Endothelial cell of umbilical vein (primary cell): Measurements from ENCODE around the gene PCDH9.

Source experiments
- CTCF ChIP-seq, 2 donors: IDR thresholded peaks; 1 replicate in 1 of 2; 2 replicates in 1 of 2; pipeline ENCODE4 v1.5.1; 2011; ENCODE audit warnings: low read length in 2 of 2, mild to moderate bottlenecking in 2 of 2, moderate library complexity in 2 of 2, control low read depth in 1 of 2, inconsistent platforms in 1 of 2, low read depth in 1 of 2; ENCODE audit not compliant: insufficient read depth in 1 of 2; ENCODE audit errors: extremely low read depth in 1 of 2
- EZH2 ChIP-seq: IDR thresholded peaks from 2 replicates; pipeline ENCODE4 v1.6.1; 2012; ENCODE audit warnings: borderline replicate concordance, low read depth, mild to moderate bottlenecking, moderate library complexity, low read length, inconsistent platforms; ENCODE audit not compliant: severe bottlenecking
- FOS ChIP-seq: IDR thresholded peaks from 2 replicates; pipeline ENCODE4 v1.6.1; 2011; ENCODE audit warnings: mild to moderate bottlenecking, low read length, moderate library complexity, borderline replicate concordance; ENCODE audit not compliant: insufficient read depth
- GATA2 ChIP-seq: IDR thresholded peaks from 2 replicates; pipeline ENCODE4 v1.7.0; 2011; ENCODE audit warnings: low read depth, mild to moderate bottlenecking, moderate library complexity, mixed read lengths, low read length; ENCODE audit not compliant: insufficient read length, insufficient read depth
- JUN ChIP-seq: IDR thresholded peaks from 2 replicates; pipeline ENCODE4 v1.6.1; 2011; ENCODE audit warnings: borderline replicate concordance, low read depth; ENCODE audit not compliant: insufficient read length, insufficient read depth
- MAX ChIP-seq: IDR thresholded peaks from 2 replicates; pipeline ENCODE4 v1.6.1; 2011; ENCODE audit not compliant: insufficient read depth, insufficient read length
- MYC ChIP-seq: IDR thresholded peaks from one replicate; pipeline ENCODE4 v1.6.1; 2011; ENCODE audit warnings: mild to moderate bottlenecking, low read depth, low read length
- POLR2A ChIP-seq: IDR thresholded peaks from 2 replicates; pipeline ENCODE4 v1.6.1; 2012; ENCODE audit warnings: low read depth, mild to moderate bottlenecking, control low read depth, low read length
- POLR2AphosphoS5 ChIP-seq: IDR thresholded peaks from 2 replicates; pipeline ENCODE4 v1.6.1; 2012; ENCODE audit warnings: low read depth, mild to moderate bottlenecking, control low read depth, low read length, moderate library complexity; ENCODE audit not compliant: insufficient read depth

GRCh38 chr13:66475061-66475460 lies 755.1 kb downstream of the PCDH9 start:
- TF ChIP-seq CTCF (IDR thresholded peaks at IDR 0.05; ENCODE audit: extremely low read depth in 1 of 2, insufficient read depth in 1 of 2, low read depth in 1 of 2, low read length in 2 of 2) (no peak), JUN (no peak), GATA2 (no peak), POLR2AphosphoS5 (no peak), POLR2A (no peak), MAX (no peak), EZH2 (no peak), MYC (no peak), FOS (no peak)
